ENCODE measurements around the gene RYR2.
"Not testable (repeated sequence)": the region's sequence is repeated elsewhere in the genome, so short reads cannot be mapped to it uniquely, and the experiment has no call there.

The RYR2 gene

GRCh38 chr1:237583756-237584155 lies 541.8 kb downstream of the RYR2 start:
- no peak for DNase-seq

GRCh38 chr1:237590386-237590785 lies 548.4 kb downstream of the RYR2 start:
- DNase-seq = no peak

- DNase-seq = no peak
Observed at GRCh38 chr1:237591353-237591752, 549.4 kb downstream of the RYR2 start.

GRCh38 chr1:237603036-237603568 lies 561.1 kb downstream of the RYR2 start:
- DNase-seq = not testable (repeated sequence)

- no peak for DNase-seq
Observed at GRCh38 chr1:237608433-237608832, 566.4 kb downstream of the RYR2 start.

GRCh38 chr1:237610157-237610556 lies 568.2 kb downstream of the RYR2 start:
- DNase-seq = no peak

- no peak for DNase-seq
Observed at GRCh38 chr1:237613984-237614383, 572.0 kb downstream of the RYR2 start.

- DNase-seq = no peak
Observed at GRCh38 chr1:237619553-237619952, 577.6 kb downstream of the RYR2 start.

GRCh38 chr1:237634922-237635321 lies 592.9 kb downstream of the RYR2 start:
- no peak for DNase-seq

GRCh38 chr1:237638555-237638954 lies 596.6 kb downstream of the RYR2 start:
- no peak for DNase-seq

- DNase-seq = no peak
Observed at GRCh38 chr1:237640011-237640671, 598.2 kb downstream of the RYR2 start.

GRCh38 chr1:237640966-237641365 lies 599.0 kb downstream of the RYR2 start:
- DNase-seq = no peak

GRCh38 chr1:237650809-237651208 lies 608.8 kb downstream of the RYR2 start:
- DNase-seq = no peak

GRCh38 chr1:237655778-237656177 lies 613.8 kb downstream of the RYR2 start:
- DNase-seq = no peak

GRCh38 chr1:237664348-237664747 lies 622.4 kb downstream of the RYR2 start:
- DNase-seq = no peak

GRCh38 chr1:237670302-237670701 lies 628.3 kb downstream of the RYR2 start:
- no peak for DNase-seq

GRCh38 chr1:237671262-237671661 lies 629.3 kb downstream of the RYR2 start:
- DNase-seq = no peak

- DNase-seq = no peak
Observed at GRCh38 chr1:237671935-237672334, 630.0 kb downstream of the RYR2 start.

- DNase-seq = no peak
Observed at GRCh38 chr1:237672748-237673147, 630.8 kb downstream of the RYR2 start.

- no peak for DNase-seq
Observed at GRCh38 chr1:237673631-237674030, 631.6 kb downstream of the RYR2 start.

GRCh38 chr1:237677979-237678378 lies 636.0 kb downstream of the RYR2 start:
- DNase-seq = no peak

GRCh38 chr1:237679687-237680086 lies 637.7 kb downstream of the RYR2 start:
- no peak for DNase-seq

GRCh38 chr1:237681210-237681609 lies 639.2 kb downstream of the RYR2 start:
- no peak for DNase-seq

- DNase-seq = no peak
Observed at GRCh38 chr1:237684236-237684635, 642.3 kb downstream of the RYR2 start.

GRCh38 chr1:237685551-237685950 lies 643.6 kb downstream of the RYR2 start:
- no peak for DNase-seq
